Mesodermal cell (in vitro differentiated cells): ENCODE measurements around the gene U2AF2.

Source experiments
- H3K27ac ChIP-seq: 2 replicates; pipeline ENCODE4 v1.7.0; 2013; ENCODE audit warnings: mild to moderate bottlenecking, low read depth, low read length, moderate library complexity; ENCODE audit not compliant: severe bottlenecking
- H3K36me3 ChIP-seq: 2 replicates; pipeline ENCODE4 v1.7.1; 2013; ENCODE audit warnings: mild to moderate bottlenecking, low read length, moderate library complexity; ENCODE audit not compliant: control insufficient read depth, insufficient read depth
- H3K4me1 ChIP-seq: one replicate; pipeline ENCODE4 v1.7.1; 2013; ENCODE audit warnings: mild to moderate bottlenecking, low read length; ENCODE audit not compliant: insufficient read depth, control insufficient read depth, poor library complexity, severe bottlenecking
- H3K4me3 ChIP-seq: 2 replicates; pipeline ENCODE4 v1.7.0; 2013; ENCODE audit warnings: low read length, control low read depth, mild to moderate bottlenecking; ENCODE audit not compliant: insufficient read depth, poor library complexity, severe bottlenecking; ENCODE audit errors: extremely low read depth
- H3K9me3 ChIP-seq: 2 replicates; pipeline ENCODE4 v1.7.1; 2013; ENCODE audit warnings: mild to moderate bottlenecking, low read length, moderate library complexity; ENCODE audit not compliant: control insufficient read depth
- WGBS, 2 experiments: methylation state at CpG; one replicate each; pipeline ENCODE4 v1.1.5; 2013; ENCODE audit warnings: missing lambda C conversion rate in 2 of 2; ENCODE audit not compliant: insufficient coverage in 2 of 2; 5-methylcytosine and 5-hydroxymethylcytosine counted together

U2AF2 gene

DNA sequence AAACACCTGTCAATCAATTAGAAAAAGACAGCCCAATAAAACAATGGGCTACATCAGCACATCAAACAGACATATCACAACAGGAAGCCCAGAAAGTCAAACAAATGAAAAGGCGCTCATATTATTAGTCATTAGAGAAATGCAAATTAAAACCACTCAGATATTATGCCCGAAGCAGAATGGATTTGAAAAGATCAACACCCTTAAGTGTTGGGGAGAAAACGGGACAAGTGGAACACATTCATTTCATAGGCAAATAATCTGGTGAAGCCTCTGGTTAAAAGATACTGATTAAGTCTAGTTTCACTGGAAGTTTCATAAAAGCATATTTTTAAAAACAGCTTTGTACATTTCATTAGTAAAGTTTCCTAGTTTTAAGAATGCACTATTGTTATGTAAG lies 66.0 kb downstream of the U2AF2 start:
- Histone ChIP-seq H3K36me3 (no peaks in the 10 kb centered on the region), H3K9me3 (peaks cover 36% of the 10 kb centered on the region), H3K4me3 (no peak overlapping the region), H3K4me1 (no peaks in the 10 kb centered on the region), H3K27ac (no peak overlapping the region)
- 60 to 64% methylated on average over 2 of the region's 3 CpGs for WGBS, 2 experiments

DNA sequence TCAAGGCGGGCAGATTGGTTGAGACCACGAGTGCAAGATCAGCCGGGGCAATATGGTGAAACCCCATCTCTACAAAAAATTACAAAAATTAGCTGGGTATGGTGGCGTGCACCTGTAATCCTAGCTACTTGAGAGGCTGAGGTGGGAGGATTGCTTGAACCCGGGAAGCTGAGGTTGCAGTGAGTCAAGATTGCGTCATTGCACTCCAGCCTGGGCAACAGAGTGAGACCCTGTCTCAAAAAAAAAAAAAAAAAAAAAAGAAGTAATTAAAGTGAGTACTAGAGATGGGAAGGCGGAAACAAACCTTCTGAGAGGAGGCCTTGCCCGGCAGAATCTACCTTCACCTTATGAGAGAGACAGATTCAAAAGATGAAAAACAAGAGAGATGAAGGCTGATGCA lies 68.7 kb downstream of the U2AF2 start:
- 65 to 79% methylated on average over 2 to 6 of the region's 8 CpGs for WGBS, 2 experiments
- peaks cover 22% of the 10 kb centered on the region for H3K9me3 ChIP-seq
- no peaks in the 10 kb centered on the region for H3K4me1 ChIP-seq
- H3K36me3 ChIP-seq, result no peaks in the 10 kb centered on the region
- H3K4me3 ChIP-seq, result no peak overlapping the region
- H3K27ac ChIP-seq, result no peak overlapping the region
